HepG2 (cell line): ENCODE data around the gene ST6GALNAC2. TPM values are rescaled to one million over a fixed set of nuclear protein-coding genes. Genes with fewer than 3 reads are reported as not detected.
A peak's percentile ranks its signal among the peaks of the same experiment; 100 is the strongest.

Experiments
- EHMT2 ChIP-seq: fragments of 200-600 bp; sonication (generic); IDR thresholded peaks from 2 replicates; pipeline ENCODE4 v1.7.0; 2017; ENCODE audit warnings: antibody characterized with exemption, low read depth, low read length, borderline replicate concordance
- FOXP1 ChIP-seq, 2 experiments: fragments of 450-650 bp in 1 of 2; IDR thresholded peaks; 2 replicates each; pipeline ENCODE4 v1.6.1; 2017 to 2018; ENCODE audit warnings: antibody characterized with exemption in 1 of 2
- GFI1 ChIP-seq: sonication (generic); formaldehyde crosslinking; IDR thresholded peaks from 2 replicates; pipeline ENCODE4 v1.5.0; 2020; ENCODE audit warnings: missing genetic modification reagents, mild to moderate bottlenecking, borderline replicate concordance
- HMG20A ChIP-seq: IDR thresholded peaks from 2 replicates; pipeline ENCODE4 v1.6.1; 2016; ENCODE audit warnings: borderline replicate concordance
- RFX1 ChIP-seq: fragments of 450-650 bp; IDR thresholded peaks from 2 replicates; pipeline ENCODE4 v1.6.1; 2017
- SIN3A ChIP-seq: IDR thresholded peaks from 2 replicates; pipeline ENCODE4 v1.6.1; 2011; ENCODE audit warnings: low read depth, mild to moderate bottlenecking, control low read depth, low read length, borderline replicate concordance
- SOX5 ChIP-seq: IDR thresholded peaks from 2 replicates; pipeline ENCODE4 v1.6.1; 2016; ENCODE audit warnings: borderline replicate concordance
- TP53 ChIP-seq: sonication (generic); formaldehyde crosslinking; conservative IDR thresholded peaks from 2 replicates; pipeline ENCODE4 v1.4.0; 2020; ENCODE audit warnings: missing genetic modification reagents
- XBP1 ChIP-seq: sonication (generic); formaldehyde crosslinking; IDR thresholded peaks from 2 replicates; pipeline ENCODE4 v1.5.0; 2020; ENCODE audit warnings: missing genetic modification reagents
- ZBTB7B ChIP-seq: sonication (generic); formaldehyde crosslinking; IDR thresholded peaks from 2 replicates; pipeline ENCODE4 v1.4.0; 2020; ENCODE audit warnings: missing genetic modification reagents
- ZMYM3 ChIP-seq: sonication (generic); formaldehyde crosslinking; IDR thresholded peaks from 2 replicates; pipeline ENCODE4 v1.5.1; 2020; ENCODE audit warnings: mild to moderate bottlenecking, missing genetic modification reagents
- ZMYM4 ChIP-seq: sonication (generic); formaldehyde crosslinking; IDR thresholded peaks from 2 replicates; pipeline ENCODE4 v1.8.1; 2023; ENCODE audit warnings: mild to moderate bottlenecking, missing genetic modification reagents
- ZNF136 ChIP-seq: sonication (generic); formaldehyde crosslinking; IDR thresholded peaks from 2 replicates; pipeline ENCODE4 v1.8.1; 2022; ENCODE audit warnings: low read depth, mild to moderate bottlenecking, moderate library complexity, missing genetic modification reagents
- ZNF501 ChIP-seq: sonication (generic); formaldehyde crosslinking; IDR thresholded peaks from 2 replicates; pipeline ENCODE4 v1.5.1; 2020; ENCODE audit warnings: mild to moderate bottlenecking, moderate library complexity, missing genetic modification reagents
- ZNF558 ChIP-seq: sonication (generic); formaldehyde crosslinking; IDR thresholded peaks from 2 replicates; pipeline ENCODE4 v1.9.0; 2022; ENCODE audit warnings: mild to moderate bottlenecking, missing genetic modification reagents, borderline replicate concordance
- ZNF614 ChIP-seq: IDR thresholded peaks from 2 replicates; pipeline ENCODE4 v1.6.1; 2018; ENCODE audit warnings: missing biosample characterization, missing genetic modification reagents, inconsistent platforms, borderline replicate concordance
- polyA plus RNA-seq, 8 experiments: library from polyadenylated mRNA; depleted of rRNA in 3 of 8; stranded (reverse) in 7 of 8; unstranded in 1 of 8; fragments of >200 nt; fragmentation: Illumina TruSeq in 4 of 8; extraction: Trizol in 4 of 8; gene quantifications; 2 replicates each; pipeline versions ENCODE4 v1.2.1 to v1.2.3, GENCODE V29; 2011 to 2016; ENCODE audit warnings: low read depth in 4 of 8, missing spikeins in 1 of 8, mixed read lengths in 1 of 8; ENCODE audit not compliant: insufficient read depth in 1 of 8
- total RNA-seq, 5 experiments: library from RNA; depleted of rRNA; stranded (reverse); fragments of >200 nt; fragmentation: Illumina TruSeq; extraction: Trizol; gene quantifications; 2 replicates each; pipeline ENCODE4 v1.2.3, GENCODE V29; 2016; ENCODE audit warnings: low read depth in 1 of 5
- TF ChIP-seq, protein P1 (sequence below): sonication (generic); formaldehyde crosslinking; IDR thresholded peaks from 2 replicates; pipeline ENCODE4 v1.8.0; 2022; ENCODE audit warnings: mild to moderate bottlenecking, missing genetic modification reagents; ENCODE audit not compliant: insufficient replicate concordance
- TF ChIP-seq, protein P2 (sequence below): IDR thresholded peaks from 2 replicates; pipeline ENCODE4 v1.6.1; 2016; ENCODE audit warnings: low read depth, control low read depth
- TF ChIP-seq, protein P3 (sequence below): sonication (generic); formaldehyde crosslinking; IDR thresholded peaks from 2 replicates; pipeline ENCODE4 v1.5.1; 2020; ENCODE audit warnings: missing genetic modification reagents, mild to moderate bottlenecking, borderline replicate concordance
- TF ChIP-seq, protein P4 (sequence below): sonication (generic); formaldehyde crosslinking; IDR thresholded peaks from 2 replicates; pipeline ENCODE4 v1.8.1; 2023; ENCODE audit warnings: mild to moderate bottlenecking, missing genetic modification reagents
- TF ChIP-seq, protein P5 (sequence below): sonication (generic); formaldehyde crosslinking; IDR thresholded peaks from 2 replicates; pipeline ENCODE4 v1.8.0; 2022; ENCODE audit warnings: mild to moderate bottlenecking, missing genetic modification reagents, moderate library complexity

ST6GALNAC2 gene
- total and polyA plus RNA-seq, 2 of the 13 experiments (the other 11 are each of a cell fraction or from before 2014, with no cell fraction given), result 0.12 to 0.49 TPM

DNA sequence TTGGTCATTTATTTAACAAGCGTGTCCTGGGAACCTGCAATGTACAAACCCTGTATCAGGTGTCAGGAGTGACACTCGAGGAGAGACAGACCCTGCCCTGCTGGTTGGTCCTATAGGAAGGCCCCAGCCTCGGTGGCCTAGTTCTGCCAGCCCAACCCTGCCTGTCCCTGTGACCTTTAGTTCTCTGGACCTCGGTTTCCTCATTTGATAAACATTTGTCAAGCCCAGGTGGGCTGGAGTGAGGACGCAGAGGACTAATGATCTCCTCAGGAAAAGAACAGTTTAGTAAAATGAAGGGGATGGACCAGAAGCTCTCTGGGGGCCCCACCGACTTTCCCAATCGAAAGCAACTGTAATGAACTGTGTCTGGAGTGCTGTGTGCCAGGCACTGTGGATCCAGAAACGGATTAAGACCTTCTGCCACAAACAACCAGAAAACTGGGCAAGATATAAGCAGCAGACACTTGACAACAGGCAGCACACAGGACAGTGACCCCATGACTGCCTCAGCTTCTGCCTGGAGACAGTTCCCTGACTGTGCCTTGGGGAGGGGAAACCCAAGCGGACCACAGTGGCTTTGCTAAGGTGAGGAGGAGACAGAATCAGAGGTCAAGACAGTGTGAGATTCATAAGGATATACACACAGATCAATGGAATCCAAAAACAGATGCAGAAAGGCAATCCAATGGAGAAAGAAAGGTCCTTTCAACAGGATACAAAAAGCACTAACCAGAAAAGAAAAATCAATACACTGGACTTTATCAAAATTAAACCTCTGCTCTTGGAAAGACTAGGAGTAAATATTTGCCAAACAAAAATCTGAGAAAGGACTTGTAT lies 37.1 kb downstream of the ST6GALNAC2 start (continued):
- TF ChIP-seq, protein P1, sequence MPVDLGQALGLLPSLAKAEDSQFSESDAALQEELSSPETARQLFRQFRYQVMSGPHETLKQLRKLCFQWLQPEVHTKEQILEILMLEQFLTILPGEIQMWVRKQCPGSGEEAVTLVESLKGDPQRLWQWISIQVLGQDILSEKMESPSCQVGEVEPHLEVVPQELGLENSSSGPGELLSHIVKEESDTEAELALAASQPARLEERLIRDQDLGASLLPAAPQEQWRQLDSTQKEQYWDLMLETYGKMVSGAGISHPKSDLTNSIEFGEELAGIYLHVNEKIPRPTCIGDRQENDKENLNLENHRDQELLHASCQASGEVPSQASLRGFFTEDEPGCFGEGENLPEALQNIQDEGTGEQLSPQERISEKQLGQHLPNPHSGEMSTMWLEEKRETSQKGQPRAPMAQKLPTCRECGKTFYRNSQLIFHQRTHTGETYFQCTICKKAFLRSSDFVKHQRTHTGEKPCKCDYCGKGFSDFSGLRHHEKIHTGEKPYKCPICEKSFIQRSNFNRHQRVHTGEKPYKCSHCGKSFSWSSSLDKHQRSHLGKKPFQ, result no peak
- TF ChIP-seq EHMT2 (no peak), ZBTB7B (CRISPR knock-in tag) (peak; percentile 75), TP53 (CRISPR knock-in tag) (no peak), FOXP1 (IDR thresholded peaks at IDR 0.05) (no peak), FOXP1 (CRISPR knock-in tag; IDR thresholded peaks at IDR 0.05) (peak; percentile 9; the same call in 1 of the 2 replicates), ZNF614 (CRISPR knock-in tag) (peak; percentile 33; the same call in 1 of the 2 replicates), XBP1 (CRISPR knock-in tag) (no peak), ZNF558 (CRISPR knock-in tag) (no peak), ZMYM4 (CRISPR knock-in tag) (0 out of 2 replicates have a peak, but pooled peaks have one; percentile 35), RFX1 (no peak), GFI1 (peak; percentile 43; the same call in 1 of the 2 replicates), HMG20A (CRISPR knock-in tag) (no peak), SIN3A (peak; percentile 19; the same call in 1 of the 2 replicates), ZNF501 (CRISPR knock-in tag) (peak; percentile 47; the same call in 1 of the 2 replicates), ZMYM3 (peak; percentile 74; the same call in 1 of the 2 replicates), SOX5 (no peak), ZNF136 (CRISPR knock-in tag) (no peak)
- TF ChIP-seq, protein P2, sequence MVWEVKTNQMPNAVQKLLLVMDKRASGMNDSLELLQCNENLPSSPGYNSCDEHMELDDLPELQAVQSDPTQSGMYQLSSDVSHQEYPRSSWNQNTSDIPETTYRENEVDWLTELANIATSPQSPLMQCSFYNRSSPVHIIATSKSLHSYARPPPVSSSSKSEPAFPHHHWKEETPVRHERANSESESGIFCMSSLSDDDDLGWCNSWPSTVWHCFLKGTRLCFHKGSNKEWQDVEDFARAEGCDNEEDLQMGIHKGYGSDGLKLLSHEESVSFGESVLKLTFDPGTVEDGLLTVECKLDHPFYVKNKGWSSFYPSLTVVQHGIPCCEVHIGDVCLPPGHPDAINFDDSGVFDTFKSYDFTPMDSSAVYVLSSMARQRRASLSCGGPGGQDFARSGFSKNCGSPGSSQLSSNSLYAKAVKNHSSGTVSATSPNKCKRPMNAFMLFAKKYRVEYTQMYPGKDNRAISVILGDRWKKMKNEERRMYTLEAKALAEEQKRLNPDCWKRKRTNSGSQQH (CRISPR knock-in tag), result no peak
- TF ChIP-seq, protein P3, sequence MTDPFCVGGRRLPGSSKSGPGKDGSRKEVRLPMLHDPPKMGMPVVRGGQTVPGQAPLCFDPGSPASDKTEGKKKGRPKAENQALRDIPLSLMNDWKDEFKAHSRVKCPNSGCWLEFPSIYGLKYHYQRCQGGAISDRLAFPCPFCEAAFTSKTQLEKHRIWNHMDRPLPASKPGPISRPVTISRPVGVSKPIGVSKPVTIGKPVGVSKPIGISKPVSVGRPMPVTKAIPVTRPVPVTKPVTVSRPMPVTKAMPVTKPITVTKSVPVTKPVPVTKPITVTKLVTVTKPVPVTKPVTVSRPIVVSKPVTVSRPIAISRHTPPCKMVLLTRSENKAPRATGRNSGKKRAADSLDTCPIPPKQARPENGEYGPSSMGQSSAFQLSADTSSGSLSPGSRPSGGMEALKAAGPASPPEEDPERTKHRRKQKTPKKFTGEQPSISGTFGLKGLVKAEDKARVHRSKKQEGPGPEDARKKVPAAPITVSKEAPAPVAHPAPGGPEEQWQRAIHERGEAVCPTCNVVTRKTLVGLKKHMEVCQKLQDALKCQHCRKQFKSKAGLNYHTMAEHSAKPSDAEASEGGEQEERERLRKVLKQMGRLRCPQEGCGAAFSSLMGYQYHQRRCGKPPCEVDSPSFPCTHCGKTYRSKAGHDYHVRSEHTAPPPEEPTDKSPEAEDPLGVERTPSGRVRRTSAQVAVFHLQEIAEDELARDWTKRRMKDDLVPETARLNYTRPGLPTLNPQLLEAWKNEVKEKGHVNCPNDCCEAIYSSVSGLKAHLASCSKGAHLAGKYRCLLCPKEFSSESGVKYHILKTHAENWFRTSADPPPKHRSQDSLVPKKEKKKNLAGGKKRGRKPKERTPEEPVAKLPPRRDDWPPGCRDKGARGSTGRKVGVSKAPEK (CRISPR knock-in tag), result peak; percentile 89; the same call in 1 of the 2 replicates
- TF ChIP-seq, protein P4, sequence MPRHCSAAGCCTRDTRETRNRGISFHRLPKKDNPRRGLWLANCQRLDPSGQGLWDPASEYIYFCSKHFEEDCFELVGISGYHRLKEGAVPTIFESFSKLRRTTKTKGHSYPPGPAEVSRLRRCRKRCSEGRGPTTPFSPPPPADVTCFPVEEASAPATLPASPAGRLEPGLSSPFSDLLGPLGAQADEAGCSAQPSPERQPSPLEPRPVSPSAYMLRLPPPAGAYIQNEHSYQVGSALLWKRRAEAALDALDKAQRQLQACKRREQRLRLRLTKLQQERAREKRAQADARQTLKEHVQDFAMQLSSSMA (CRISPR knock-in tag), result no peak
- TF ChIP-seq, protein P5, sequence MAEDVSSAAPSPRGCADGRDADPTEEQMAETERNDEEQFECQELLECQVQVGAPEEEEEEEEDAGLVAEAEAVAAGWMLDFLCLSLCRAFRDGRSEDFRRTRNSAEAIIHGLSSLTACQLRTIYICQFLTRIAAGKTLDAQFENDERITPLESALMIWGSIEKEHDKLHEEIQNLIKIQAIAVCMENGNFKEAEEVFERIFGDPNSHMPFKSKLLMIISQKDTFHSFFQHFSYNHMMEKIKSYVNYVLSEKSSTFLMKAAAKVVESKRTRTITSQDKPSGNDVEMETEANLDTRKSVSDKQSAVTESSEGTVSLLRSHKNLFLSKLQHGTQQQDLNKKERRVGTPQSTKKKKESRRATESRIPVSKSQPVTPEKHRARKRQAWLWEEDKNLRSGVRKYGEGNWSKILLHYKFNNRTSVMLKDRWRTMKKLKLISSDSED (CRISPR knock-in tag), result no peak
